ENCODE measurements around the gene TLE1.
"Not testable (repeated sequence)": the region's sequence is repeated elsewhere in the genome, so short reads cannot be mapped to it uniquely, and the experiment has no call there.

GRCh38 chr9:81689093-81689342 lies 329 bp downstream of the TLE1 start:
- TF ChIP-seq, protein P1, sequence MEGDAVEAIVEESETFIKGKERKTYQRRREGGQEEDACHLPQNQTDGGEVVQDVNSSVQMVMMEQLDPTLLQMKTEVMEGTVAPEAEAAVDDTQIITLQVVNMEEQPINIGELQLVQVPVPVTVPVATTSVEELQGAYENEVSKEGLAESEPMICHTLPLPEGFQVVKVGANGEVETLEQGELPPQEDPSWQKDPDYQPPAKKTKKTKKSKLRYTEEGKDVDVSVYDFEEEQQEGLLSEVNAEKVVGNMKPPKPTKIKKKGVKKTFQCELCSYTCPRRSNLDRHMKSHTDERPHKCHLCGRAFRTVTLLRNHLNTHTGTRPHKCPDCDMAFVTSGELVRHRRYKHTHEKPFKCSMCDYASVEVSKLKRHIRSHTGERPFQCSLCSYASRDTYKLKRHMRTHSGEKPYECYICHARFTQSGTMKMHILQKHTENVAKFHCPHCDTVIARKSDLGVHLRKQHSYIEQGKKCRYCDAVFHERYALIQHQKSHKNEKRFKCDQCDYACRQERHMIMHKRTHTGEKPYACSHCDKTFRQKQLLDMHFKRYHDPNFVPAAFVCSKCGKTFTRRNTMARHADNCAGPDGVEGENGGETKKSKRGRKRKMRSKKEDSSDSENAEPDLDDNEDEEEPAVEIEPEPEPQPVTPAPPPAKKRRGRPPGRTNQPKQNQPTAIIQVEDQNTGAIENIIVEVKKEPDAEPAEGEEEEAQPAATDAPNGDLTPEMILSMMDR (IDR thresholded peaks at IDR 0.05) = not testable (repeated sequence)
- not testable (repeated sequence) for TF ChIP-seq EZH2 (IDR thresholded peaks at IDR 0.05; ENCODE audit: borderline replicate concordance, insufficient read depth, low read depth, low read length, poor library complexity, severe bottlenecking)
